Liver (tissue), 9 donors: ENCODE measurements around the gene NUDT1. TPM values are rescaled to one million over a fixed set of nuclear protein-coding genes. Genes with fewer than 3 reads are reported as not detected.

Experiments
- DNase-seq: peaks from one replicate; pipeline ENCODE4 v3.0.0-alpha.2; 2017; ENCODE audit warnings: low spot score
- H3K27ac ChIP-seq, 2 donors: one replicate each; pipeline ENCODE4 v1.7.0; 2013; ENCODE audit warnings: inconsistent platforms in 2 of 2, low read length in 2 of 2, control low read depth in 1 of 2, low read depth in 1 of 2, mild to moderate bottlenecking in 1 of 2
- H3K27me3 ChIP-seq, 4 donors: one replicate each; pipeline versions ENCODE4 v1.6.1 to v1.7.0; 2013; ENCODE audit warnings: low read length in 3 of 4, inconsistent platforms in 1 of 4, mild to moderate bottlenecking in 1 of 4, moderate library complexity in 1 of 4; ENCODE audit not compliant: control insufficient read depth in 4 of 4, insufficient read depth in 4 of 4
- H3K36me3 ChIP-seq, 4 donors: one replicate each; pipeline versions ENCODE4 v1.6.1 to v1.7.0; 2013; ENCODE audit warnings: low read length in 3 of 4, mild to moderate bottlenecking in 3 of 4, low read depth in 1 of 4, moderate library complexity in 1 of 4; ENCODE audit not compliant: control insufficient read depth in 4 of 4, insufficient read depth in 3 of 4
- H3K4me1 ChIP-seq, 4 donors: one replicate each; pipeline versions ENCODE4 v1.6.1 to v1.7.0; 2013; ENCODE audit warnings: low read length in 3 of 4, mild to moderate bottlenecking in 3 of 4, moderate library complexity in 1 of 4; ENCODE audit not compliant: control insufficient read depth in 4 of 4, insufficient read depth in 4 of 4
- H3K4me3 ChIP-seq, 3 donors: one replicate each; pipeline versions ENCODE4 v1.6.1 to v1.7.0; 2013; ENCODE audit warnings: low read length in 3 of 3, control low read depth in 1 of 3, low read depth in 1 of 3, mild to moderate bottlenecking in 1 of 3
- H3K9ac ChIP-seq, 2 donors: one replicate each; pipeline ENCODE4 v1.7.0; 2013; ENCODE audit warnings: low read length in 2 of 2, mild to moderate bottlenecking in 2 of 2, moderate library complexity in 2 of 2, control low read depth in 1 of 2, low read depth in 1 of 2
- H3K9me3 ChIP-seq, 4 donors: one replicate each; pipeline versions ENCODE4 v1.6.1 to v1.7.0; 2013; ENCODE audit warnings: low read length in 3 of 4; ENCODE audit not compliant: control insufficient read depth in 4 of 4
- ATF3 ChIP-seq: IDR thresholded peaks from 2 replicates; pipeline ENCODE4 v1.6.1; 2016; ENCODE audit warnings: antibody characterized with exemption
- EGR1 ChIP-seq, 2 donors: IDR thresholded peaks; 2 replicates each; pipeline ENCODE4 v1.6.1; 2016 to 2018; ENCODE audit warnings: antibody characterized with exemption in 2 of 2, low read depth in 2 of 2
- FOXA2 ChIP-seq: IDR thresholded peaks from 2 replicates; pipeline ENCODE4 v1.6.1; 2016; ENCODE audit warnings: antibody characterized with exemption
- GABPA ChIP-seq, 2 donors: IDR thresholded peaks in 1 of 2; conservative IDR thresholded peaks in 1 of 2; 2 replicates each; pipeline ENCODE4 v1.6.1; 2016; ENCODE audit warnings: antibody characterized with exemption in 2 of 2, mild to moderate bottlenecking in 1 of 2, moderate library complexity in 1 of 2
- MAX ChIP-seq: IDR thresholded peaks from 2 replicates; pipeline ENCODE4 v1.6.1; 2016; ENCODE audit warnings: antibody characterized with exemption
- RAD21 ChIP-seq, 2 donors: IDR thresholded peaks; 2 replicates each; pipeline ENCODE4 v1.6.1; 2016; ENCODE audit warnings: antibody characterized with exemption in 2 of 2, mild to moderate bottlenecking in 2 of 2
- REST ChIP-seq: IDR thresholded peaks from 2 replicates; pipeline ENCODE4 v1.6.1; 2016; ENCODE audit warnings: antibody characterized with exemption, mild to moderate bottlenecking
- SP1 ChIP-seq: IDR thresholded peaks from 2 replicates; pipeline ENCODE4 v1.6.1; 2018; ENCODE audit warnings: antibody characterized with exemption, mild to moderate bottlenecking
- TAF1 ChIP-seq: conservative IDR thresholded peaks from 2 replicates; pipeline ENCODE4 v1.6.1; 2016; ENCODE audit warnings: antibody characterized with exemption, mild to moderate bottlenecking
- YY1 ChIP-seq: IDR thresholded peaks from 2 replicates; pipeline ENCODE4 v1.6.1; 2016; ENCODE audit warnings: antibody characterized with exemption, mild to moderate bottlenecking
- WGBS: extraction: QIAGEN DNeasy Blood & Tissue Kit; methylation state at CpG from one replicate; pipeline ENCODE4 v1.1.7; 2013; 5-methylcytosine and 5-hydroxymethylcytosine counted together
- polyA plus RNA-seq, 2 donors: library from polyadenylated mRNA; stranded (reverse) in 1 of 2; unstranded in 1 of 2; fragments of 200-250 nt in 1 of 2; fragments of >200 nt in 1 of 2; fragmentation: Nextera tagmentation in 1 of 2; extraction: Ambion mirVana in 1 of 2; gene quantifications; one replicate each; pipeline versions ENCODE4 v1.2.1 to v1.2.3, GENCODE V29; 2013 to 2015
- total RNA-seq, 2 donors: library from RNA; depleted of rRNA; stranded (reverse); fragments of >200 nt; gene quantifications; one replicate each; pipeline ENCODE4 v1.2.3, GENCODE V29; 2014
- TF ChIP-seq, protein P1 (sequence below): fragments of 150-350 bp; IDR thresholded peaks from 2 replicates; pipeline ENCODE4 v1.5.1; 2017; ENCODE audit warnings: improper control_type of control experiment, low read depth, low read length; ENCODE audit not compliant: missing input control
- donor health status: healthy.
- donor health status: healthy.
- donor health status: healthy.
- donor health status: healthy.
- donor health status: healthy.

NUDT1 gene
- total and polyA plus RNA-seq, 4 donors, result 1.0 to 22.3 (median 3.1) TPM

DNA sequence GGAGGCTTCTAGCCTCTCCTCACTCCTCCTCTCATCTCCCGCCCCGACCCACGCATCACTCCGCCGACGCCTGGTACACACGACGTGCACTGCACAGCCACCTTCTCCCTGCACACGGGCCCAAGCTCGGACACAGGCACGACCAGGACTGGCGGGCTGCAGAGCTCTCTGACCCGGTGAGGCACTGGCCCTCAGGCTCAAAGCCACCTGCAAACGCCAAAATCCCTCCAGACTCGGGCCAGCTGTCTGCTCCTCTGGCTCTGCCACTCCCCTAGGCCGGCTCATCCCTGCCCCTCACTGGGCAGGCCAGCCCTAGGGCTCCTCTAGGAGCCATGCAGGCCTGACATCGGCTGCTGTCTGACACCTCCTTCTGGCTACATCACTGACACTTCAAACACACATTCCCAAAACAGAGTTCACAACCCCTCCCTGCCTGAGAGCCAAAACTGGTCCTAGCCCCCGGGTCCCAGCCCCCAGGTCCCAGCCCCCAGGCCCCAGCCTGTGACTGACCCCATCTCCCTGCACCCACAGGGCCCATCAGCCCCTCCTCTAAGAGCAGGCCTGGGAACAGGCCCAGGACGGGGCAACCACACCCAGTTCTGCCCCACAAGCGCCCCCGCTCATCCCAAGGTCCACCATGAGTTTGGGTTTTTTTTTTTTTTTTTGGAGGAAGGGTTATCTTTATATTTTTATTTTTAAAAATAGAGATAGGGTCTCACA, 44.4 kb upstream of the NUDT1 start:
- Histone ChIP-seq H3K27me3 (no peaks in the 10 kb centered on the region), H3K9ac (no peak overlapping the region), H3K9me3 (peaks cover 0 to 5% (median 3%) of the 10 kb centered on the region in 4 donors), H3K4me1 (no peaks in the 10 kb centered on the region), H3K27ac (no peak overlapping the region), H3K4me3 (no peak overlapping the region), H3K36me3 (peaks cover 4 to 12% (median 5%) of the 10 kb centered on the region in 4 donors)
- 95% methylated on average over 21 of the region's 21 CpGs for WGBS
- TF ChIP-seq REST, result no peak
- TF ChIP-seq ATF3, result no peak
- no peak for TF ChIP-seq EGR1 (IDR thresholded peaks at IDR 0.05; ENCODE audit: low read depth in 2 of 2)
- TF ChIP-seq FOXA2, result no peak
- no peak for TF ChIP-seq MAX
- TF ChIP-seq GABPA (IDR thresholded peaks at IDR 0.05 in 1 of 2, conservative IDR thresholded peaks at IDR 0.05 in 1 of 2), result no peak
- no peak for TF ChIP-seq SP1
- TF ChIP-seq, protein P1, sequence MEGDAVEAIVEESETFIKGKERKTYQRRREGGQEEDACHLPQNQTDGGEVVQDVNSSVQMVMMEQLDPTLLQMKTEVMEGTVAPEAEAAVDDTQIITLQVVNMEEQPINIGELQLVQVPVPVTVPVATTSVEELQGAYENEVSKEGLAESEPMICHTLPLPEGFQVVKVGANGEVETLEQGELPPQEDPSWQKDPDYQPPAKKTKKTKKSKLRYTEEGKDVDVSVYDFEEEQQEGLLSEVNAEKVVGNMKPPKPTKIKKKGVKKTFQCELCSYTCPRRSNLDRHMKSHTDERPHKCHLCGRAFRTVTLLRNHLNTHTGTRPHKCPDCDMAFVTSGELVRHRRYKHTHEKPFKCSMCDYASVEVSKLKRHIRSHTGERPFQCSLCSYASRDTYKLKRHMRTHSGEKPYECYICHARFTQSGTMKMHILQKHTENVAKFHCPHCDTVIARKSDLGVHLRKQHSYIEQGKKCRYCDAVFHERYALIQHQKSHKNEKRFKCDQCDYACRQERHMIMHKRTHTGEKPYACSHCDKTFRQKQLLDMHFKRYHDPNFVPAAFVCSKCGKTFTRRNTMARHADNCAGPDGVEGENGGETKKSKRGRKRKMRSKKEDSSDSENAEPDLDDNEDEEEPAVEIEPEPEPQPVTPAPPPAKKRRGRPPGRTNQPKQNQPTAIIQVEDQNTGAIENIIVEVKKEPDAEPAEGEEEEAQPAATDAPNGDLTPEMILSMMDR, result no peak
- DNase-seq, result no peak

GRCh38 chr7:2198206-2198605, 43.8 kb upstream of the NUDT1 start:
- no peak for TF ChIP-seq TAF1
- no peak for TF ChIP-seq YY1
- no peak for TF ChIP-seq MAX
- no peak for TF ChIP-seq RAD21 (IDR thresholded peaks at IDR 0.05)
- H3K4me1 ChIP-seq, result no peaks in the 10 kb centered on the region
- no peak overlapping the region for H3K9ac ChIP-seq
- peaks cover 3 to 12% (median 5%) of the 10 kb centered on the region in 4 donors for H3K36me3 ChIP-seq
- 96% methylated on average over 15 of the region's 15 CpGs for WGBS
- H3K9me3 ChIP-seq, result peaks cover 0 to 5% (median 3%) of the 10 kb centered on the region in 4 donors
- no peak overlapping the region for H3K27ac ChIP-seq
- no peaks in the 10 kb centered on the region for H3K27me3 ChIP-seq
- DNase-seq, result no peak
- H3K4me3 ChIP-seq, result no peak overlapping the region
